Gastrocnemius medialis (tissue), 4 donors: Measurements from ENCODE around the gene TRIM62. TPM values are rescaled to one million over a fixed set of nuclear protein-coding genes. Genes with fewer than 3 reads are reported as not detected.
A peak's percentile ranks its signal among the peaks of the same experiment; 100 is the strongest.
"Not testable (repeated sequence)": the region's sequence is repeated elsewhere in the genome, so short reads cannot be mapped to it uniquely, and the experiment has no call there.

Experiments
- ATAC-seq, 2 donors: fragments of 150-250 bp; one replicate each; pipeline ENCODE4 v1.9.1; 2016
- DNase-seq, 2 donors: peaks; one replicate each; pipeline ENCODE4 v3.0.0-alpha.2; 2019
- H3K27ac ChIP-seq, 4 donors: fragments of 200-600 bp; sonication (generic); 1 replicate in 1 of 4; 2 replicates in 3 of 4; pipeline ENCODE4 v1.5.1; 2016 to 2018; ENCODE audit warnings: mild to moderate bottlenecking in 2 of 4, moderate library complexity in 1 of 4
- H3K27me3 ChIP-seq, 3 donors: fragments of 200-600 bp; sonication (generic) in 2 of 3; 1 replicate in 1 of 3; 2 replicates in 2 of 3; pipeline versions ENCODE4 v1.5.1 to v1.6.0; 2016 to 2019; ENCODE audit warnings: mild to moderate bottlenecking in 1 of 3, moderate library complexity in 1 of 3
- H3K36me3 ChIP-seq, 2 donors: fragments of 200-600 bp; sonication (generic) in 1 of 2; one replicate each; pipeline ENCODE4 v1.5.1; 2017 to 2018
- H3K4me1 ChIP-seq, 2 donors: fragments of 200-600 bp; sonication (generic) in 1 of 2; one replicate each; pipeline ENCODE4 v1.5.1; 2016 to 2017; ENCODE audit warnings: mild to moderate bottlenecking in 2 of 2
- H3K4me3 ChIP-seq, 4 donors: fragments of 200-600 bp; sonication (generic) in 3 of 4; 1 replicate in 1 of 4; 2 replicates in 3 of 4; pipeline ENCODE4 v1.5.1; 2016 to 2019; ENCODE audit warnings: mild to moderate bottlenecking in 2 of 4
- H3K9me3 ChIP-seq, 3 donors: fragments of 200-600 bp; sonication (generic) in 2 of 3; 1 replicate in 1 of 3; 2 replicates in 2 of 3; pipeline ENCODE4 v1.5.1; 2016 to 2019
- CTCF ChIP-seq, 5 experiments: fragments of 450-650 bp in 3 of 5; fragments of 200-600 bp in 2 of 5; sonication (generic) in 2 of 5; IDR thresholded peaks in 4 of 5; conservative IDR thresholded peaks in 1 of 5; 1 replicate in 4 of 5; 2 replicates in 1 of 5; pipeline ENCODE4 v1.5.1; 2016 to 2019; ENCODE audit warnings: antibody characterized with exemption in 5 of 5, mild to moderate bottlenecking in 3 of 5, moderate library complexity in 3 of 5
- POLR2A ChIP-seq, 2 donors: fragments of 450-650 bp; IDR thresholded peaks; one replicate each; pipeline ENCODE4 v1.6.1; 2017; ENCODE audit warnings: antibody characterized with exemption in 2 of 2, mild to moderate bottlenecking in 2 of 2, moderate library complexity in 2 of 2
- in situ Hi-C, 4 donors: fragments of 200-750 bp; cut with MboI; loops; one replicate each; pipeline versions ENCODE4 v1.15.0 to v1.8.0; 2017; ENCODE audit warnings: low sequenced_read_pairs in 4 of 4
- intact Hi-C: fragments of 100-400 bp; cut with DNase I; formaldehyde crosslinking; loops from one replicate; pipeline ENCODE4 v1.15.1; 2023; ENCODE audit warnings: low total_unique reads
- total RNA-seq, 4 donors: library from RNA; depleted of rRNA; stranded (reverse); fragments of >200 nt; gene quantifications; one replicate each; pipeline versions ENCODE4 v1.1.0 to v1.2.3, GENCODE V29; 2016

TRIM62 gene
- total RNA-seq, 4 donors from 2014 or later: 3.3 to 10.8 (median 7.4) TPM

GRCh38 chr1:33111965-33112364 is 69.9 kb downstream of the TRIM62 start:
- H3K4me3 ChIP-seq: no peak overlapping the region

GRCh38 chr1:33110477-33110876 is 71.4 kb downstream of the TRIM62 start:
- in situ Hi-C loops: loop anchor here in 1 of 4 donors (25.0 kb wide), 1 partner anchor 502 kb away; no protein-coding TSS in a partner anchor
- H3K27me3 ChIP-seq: no peaks in the 10 kb centered on the region
- H3K4me1 ChIP-seq: no peaks in the 10 kb centered on the region
- no peak overlapping the region for H3K27ac ChIP-seq
- intact Hi-C loops: no loop called here
- H3K9me3 ChIP-seq: no peaks in the 10 kb centered on the region
- H3K4me3 ChIP-seq: no peak overlapping the region
- ATAC-seq (no peak), DNase-seq (no peak)
- H3K36me3 ChIP-seq: no peaks in the 10 kb centered on the region
- no peak for TF ChIP-seq CTCF (IDR thresholded peaks at IDR 0.05 in 4 of 5, conservative IDR thresholded peaks at IDR 0.05 in 1 of 5)
- TF ChIP-seq POLR2A (IDR thresholded peaks at IDR 0.05): no peak

More at GRCh38 chr1:33111965-33112364, 69.9 kb downstream of the TRIM62 start:
- H3K36me3 ChIP-seq: no peaks in the 10 kb centered on the region
- no peaks in the 10 kb centered on the region for H3K27me3 ChIP-seq
- in situ Hi-C loops (loop anchor here in 1 of 4 donors (25.0 kb wide), 1 partner anchor 500 kb away; no protein-coding TSS in a partner anchor), intact Hi-C loops (no loop called here)
- H3K4me1 ChIP-seq: no peaks in the 10 kb centered on the region
- TF ChIP-seq CTCF (IDR thresholded peaks at IDR 0.05 in 4 of 5, conservative IDR thresholded peaks at IDR 0.05 in 1 of 5): peak in 2 of 5 experiments; percentile 13 to 29
- no peak for TF ChIP-seq POLR2A (IDR thresholded peaks at IDR 0.05)
- H3K27ac ChIP-seq: no peak overlapping the region
- DNase-seq (no peak), ATAC-seq (no peak)
- H3K9me3 ChIP-seq: no peaks in the 10 kb centered on the region

- H3K4me3 ChIP-seq, H3K27me3 ChIP-seq, H3K36me3 ChIP-seq, intact Hi-C loops, DNase-seq, H3K27ac ChIP-seq, H3K9me3 ChIP-seq, H3K4me1 ChIP-seq, ATAC-seq: not testable (repeated sequence)
- in situ Hi-C loops: loop anchor here in 1 of 4 donors (25.0 kb wide), 1 partner anchor 512 kb away; no protein-coding TSS in a partner anchor
These were observed 81.8 kb downstream of the TRIM62 start for GRCh38 chr1:33100119-33100415.

GRCh38 chr1:33099290-33100118 is 82.3 kb downstream of the TRIM62 start:
- Histone ChIP-seq H3K36me3 (no peaks in the 10 kb centered on the region), H3K9me3 (no peaks in the 10 kb centered on the region), H3K27me3 (no peaks in the 10 kb centered on the region), H3K4me1 (peaks cover 0 to 5% of the 10 kb centered on the region in 2 donors), H3K27ac (no peak overlapping the region), H3K4me3 (no peak overlapping the region)
- in situ Hi-C loops (loop anchor here in 1 of 4 donors (25.0 kb wide), 1 partner anchor 513 kb away; no protein-coding TSS in a partner anchor), intact Hi-C loops (no loop called here)
- TF ChIP-seq CTCF (IDR thresholded peaks at IDR 0.05 in 4 of 5, conservative IDR thresholded peaks at IDR 0.05 in 1 of 5) (no peak), POLR2A (IDR thresholded peaks at IDR 0.05) (no peak)
- peak in 1 of 2 donors; percentile 66 for ATAC-seq
- peak in 1 of 2 donors; percentile 55 for DNase-seq

- Histone ChIP-seq H3K4me1 (peaks cover 0 to 5% of the 10 kb centered on the region in 2 donors), H3K27ac (no peak overlapping the region), H3K27me3 (no peaks in the 10 kb centered on the region), H3K9me3 (no peaks in the 10 kb centered on the region), H3K36me3 (no peaks in the 10 kb centered on the region), H3K4me3 (no peak overlapping the region)
- in situ Hi-C loops (no loop called here), intact Hi-C loops (no loop called here)
- no peak for DNase-seq
- ATAC-seq: no peak
- TF ChIP-seq POLR2A (IDR thresholded peaks at IDR 0.05) (no peak), CTCF (IDR thresholded peaks at IDR 0.05 in 4 of 5, conservative IDR thresholded peaks at IDR 0.05 in 1 of 5) (no peak)
These were observed 83.5 kb downstream of the TRIM62 start for GRCh38 chr1:33098371-33098770.
